Thymus (tissue), 11 donors: Measurements from ENCODE around the gene RPRD1A. TPM values are rescaled to one million over a fixed set of nuclear protein-coding genes. Genes with fewer than 3 reads are reported as not detected.
"Not testable (repeated sequence)": the region's sequence is repeated elsewhere in the genome, so short reads cannot be mapped to it uniquely, and the experiment has no call there.

Experiments used
- DNase-seq, 9 donors: peaks; one replicate each; pipeline ENCODE4 v3.0.0-alpha.2; 2013; ENCODE audit warnings: low spot score in 9 of 9, low read depth in 6 of 9, missing footprints in 1 of 9
- H3K27ac ChIP-seq, 2 donors: one replicate each; pipeline ENCODE4 v1.5.1; 2013; ENCODE audit warnings: control low read depth in 1 of 2, low read depth in 1 of 2, low read length in 1 of 2, mild to moderate bottlenecking in 1 of 2, moderate library complexity in 1 of 2
- H3K27me3 ChIP-seq, 2 donors: one replicate each; pipeline ENCODE4 v1.5.1; 2013; ENCODE audit warnings: low read length in 1 of 2; ENCODE audit not compliant: control insufficient read depth in 2 of 2, insufficient read depth in 1 of 2
- H3K36me3 ChIP-seq, 2 donors: one replicate each; pipeline ENCODE4 v1.5.1; 2013; ENCODE audit warnings: low read length in 1 of 2, mild to moderate bottlenecking in 1 of 2, moderate library complexity in 1 of 2; ENCODE audit not compliant: control insufficient read depth in 2 of 2, insufficient read depth in 2 of 2
- H3K4me1 ChIP-seq, 2 donors: one replicate each; pipeline ENCODE4 v1.5.1; 2013; ENCODE audit warnings: low read length in 2 of 2; ENCODE audit not compliant: control insufficient read depth in 2 of 2, insufficient read depth in 2 of 2
- H3K4me3 ChIP-seq, 2 donors: one replicate each; pipeline ENCODE4 v1.5.1; 2013; ENCODE audit warnings: low read length in 2 of 2, control low read depth in 1 of 2, mild to moderate bottlenecking in 1 of 2
- H3K9me3 ChIP-seq, 2 donors: one replicate each; pipeline ENCODE4 v1.5.1; 2013; ENCODE audit warnings: low read length in 1 of 2, mild to moderate bottlenecking in 1 of 2; ENCODE audit not compliant: control insufficient read depth in 2 of 2, insufficient read depth in 1 of 2
- WGBS: extraction: QIAGEN DNeasy Blood & Tissue Kit; methylation state at CpG from one replicate; pipeline ENCODE4 v1.1.7; 2013; 5-methylcytosine and 5-hydroxymethylcytosine counted together
- polyA plus RNA-seq: library from polyadenylated mRNA; stranded (reverse); fragments of 200-250 nt; gene quantifications from one replicate; pipeline ENCODE4 v1.2.3, GENCODE V29; 2013
- total RNA-seq: library from RNA; stranded (reverse); fragments of 120-200 nt; gene quantifications from one replicate; pipeline ENCODE4 v1.2.4, GENCODE V29; 2013
- donor health status: healthy.

The RPRD1A gene
- total and polyA plus RNA-seq, 2 donors: 26.6 to 34.1 TPM

GRCh38 chr18:36086186-36086585 lies 18.8 kb upstream of the RPRD1A start:
- H3K36me3 ChIP-seq: no peaks in the 10 kb centered on the region
- no peak for DNase-seq
- 91% methylated on average over 8 of the region's 8 CpGs for WGBS

GRCh38 chr18:36085195-36085594 lies 17.8 kb upstream of the RPRD1A start:
- H3K4me1 ChIP-seq: no peaks in the 10 kb centered on the region
- no peak for DNase-seq
- WGBS: 78% methylated on average over 4 of the region's 4 CpGs

More at GRCh38 chr18:36086186-36086585, 18.8 kb upstream of the RPRD1A start:
- H3K27ac ChIP-seq: no peak overlapping the region
- no peak overlapping the region for H3K4me3 ChIP-seq
- no peaks in the 10 kb centered on the region for H3K4me1 ChIP-seq
- H3K27me3 ChIP-seq: no peaks in the 10 kb centered on the region
- peaks cover 0 to 5% of the 10 kb centered on the region in 2 donors for H3K9me3 ChIP-seq

GRCh38 chr18:36083729-36084128 lies 16.4 kb upstream of the RPRD1A start:
- no peak for DNase-seq
- WGBS: 61% methylated on average over 2 of the region's 2 CpGs
- H3K36me3 ChIP-seq: no peaks in the 10 kb centered on the region
- no peak overlapping the region for H3K4me3 ChIP-seq
- H3K27ac ChIP-seq: no peak overlapping the region
- H3K9me3 ChIP-seq: peaks cover 0 to 10% of the 10 kb centered on the region in 2 donors
- no peaks in the 10 kb centered on the region for H3K4me1 ChIP-seq
- no peaks in the 10 kb centered on the region for H3K27me3 ChIP-seq

More at GRCh38 chr18:36085195-36085594, 17.8 kb upstream of the RPRD1A start:
- H3K27ac ChIP-seq: no peak overlapping the region
- no peaks in the 10 kb centered on the region for H3K36me3 ChIP-seq
- peaks cover 0 to 5% of the 10 kb centered on the region in 2 donors for H3K9me3 ChIP-seq
- H3K4me3 ChIP-seq: no peak overlapping the region
- no peaks in the 10 kb centered on the region for H3K27me3 ChIP-seq

- H3K4me1 ChIP-seq, H3K4me3 ChIP-seq, DNase-seq, H3K27me3 ChIP-seq, H3K27ac ChIP-seq, H3K36me3 ChIP-seq: not testable (repeated sequence)
- H3K9me3 ChIP-seq: peaks cover 0 to 10% of the 10 kb centered on the region in 2 donors
- 95% methylated on average over 2 of the region's 2 CpGs for WGBS
Measured at GRCh38 chr18:36081118-36081517, 13.8 kb upstream of the RPRD1A start.

GRCh38 chr18:36078751-36079529 lies 11.6 kb upstream of the RPRD1A start:
- no peaks in the 10 kb centered on the region for H3K27me3 ChIP-seq
- H3K9me3 ChIP-seq: peaks cover 0 to 5% of the 10 kb centered on the region in 2 donors
- no peak overlapping the region for H3K27ac ChIP-seq
- H3K36me3 ChIP-seq: no peaks in the 10 kb centered on the region
- H3K4me1 ChIP-seq: no peaks in the 10 kb centered on the region
- whole genome bisulfite sequencing: 95% methylated on average over 6 of the region's 6 CpGs
- H3K4me3 ChIP-seq: no peak overlapping the region
- DNase-seq: no peak

GRCh38 chr18:36077764-36078163 lies 10.4 kb upstream of the RPRD1A start:
- not testable (repeated sequence) for H3K27ac ChIP-seq, H3K4me3 ChIP-seq, H3K4me1 ChIP-seq, H3K9me3 ChIP-seq, H3K27me3 ChIP-seq, DNase-seq, H3K36me3 ChIP-seq
- WGBS: 98% methylated on average over 18 of the region's 27 CpGs

GRCh38 chr18:36075862-36076587 lies 8.7 kb upstream of the RPRD1A start:
- H3K9me3 ChIP-seq: peaks cover 0 to 5% of the 10 kb centered on the region in 2 donors
- H3K4me1 ChIP-seq: no peaks in the 10 kb centered on the region
- no peak for DNase-seq
- no peak overlapping the region for H3K4me3 ChIP-seq
- H3K27ac ChIP-seq: no peak overlapping the region
- H3K27me3 ChIP-seq: no peaks in the 10 kb centered on the region
- WGBS: 90% methylated on average over 6 of the region's 6 CpGs
- H3K36me3 ChIP-seq: no peaks in the 10 kb centered on the region

- H3K27me3 ChIP-seq: no peaks in the 10 kb centered on the region
Measured at GRCh38 chr18:36074435-36074834, 7.1 kb upstream of the RPRD1A start.

GRCh38 chr18:36073676-36074075 lies 6.3 kb upstream of the RPRD1A start:
- DNase-seq: no peak
- no peaks in the 10 kb centered on the region for H3K36me3 ChIP-seq
- H3K27me3 ChIP-seq: no peaks in the 10 kb centered on the region
- H3K4me1 ChIP-seq: no peaks in the 10 kb centered on the region
- no peak overlapping the region for H3K4me3 ChIP-seq
- H3K27ac ChIP-seq: no peak overlapping the region
- 93% methylated on average over 1 of the region's 1 CpG for WGBS
- no peaks in the 10 kb centered on the region for H3K9me3 ChIP-seq

More at GRCh38 chr18:36074435-36074834, 7.1 kb upstream of the RPRD1A start:
- WGBS: 96% methylated on average over 4 of the region's 4 CpGs
- no peak overlapping the region for H3K4me3 ChIP-seq
- H3K27ac ChIP-seq: no peak overlapping the region
- DNase-seq: no peak
- H3K4me1 ChIP-seq: no peaks in the 10 kb centered on the region
- H3K36me3 ChIP-seq: no peaks in the 10 kb centered on the region
- H3K9me3 ChIP-seq: peaks cover 0 to 5% of the 10 kb centered on the region in 2 donors
